ENCODE results near the gene GALNTL6. TPM values are rescaled to one million over a fixed set of nuclear protein-coding genes. Genes with fewer than 3 reads are reported as not detected.

Gene GALNTL6
- total RNA-seq, 1 experiment from 2014 or later: not detected

DNA sequence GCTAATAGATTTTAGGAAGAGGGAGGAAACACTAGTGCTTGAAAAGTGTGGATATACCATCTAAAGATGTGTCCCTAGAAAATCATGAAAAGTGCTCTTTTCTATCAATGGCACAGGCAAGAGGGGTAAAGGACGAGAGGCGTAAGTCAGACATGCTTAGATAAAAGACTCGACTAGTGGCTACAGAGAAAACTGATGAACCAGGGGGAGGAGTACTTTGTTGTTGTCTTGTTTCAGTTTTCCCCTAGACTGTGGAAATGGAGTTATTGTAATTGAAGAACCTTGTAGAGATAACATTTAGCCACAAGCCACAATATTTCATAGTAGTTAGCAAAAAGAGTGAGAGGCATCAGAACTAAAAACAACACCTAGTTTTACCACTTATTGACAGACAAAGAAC lies 21.4 kb downstream of the GALNTL6 start:
- Histone ChIP-seq H3K9ac (ENCODE audit: low read length) (no peak overlapping the region), H3K4me1 (ENCODE audit: control insufficient read depth in 1 of 2, insufficient read depth in 2 of 2, low read length in 2 of 2) (no peaks in the 10 kb centered on the region), H3K4me2 (ENCODE audit: low read length) (no peak overlapping the region), H4K20me1 (ENCODE audit: insufficient read depth) (no peaks in the 10 kb centered on the region), H3K9me2 (ENCODE audit: insufficient read depth) (no peaks in the 10 kb centered on the region), H2AFZ (ENCODE audit: low read depth, low read length, poor library complexity, severe bottlenecking) (no peak overlapping the region), H3K9me3 (ENCODE audit: control insufficient read depth in 1 of 2, insufficient read depth in 1 of 2, low read depth in 1 of 2, low read length in 2 of 2) (no peaks in the 10 kb centered on the region), H3K27ac (ENCODE audit: low read depth, low read length) (no peak overlapping the region), H3K4me3 (replicated peaks in 1 of 2; ENCODE audit: low read depth in 1 of 2, low read length in 2 of 2) (no peak overlapping the region), H3K79me2 (ENCODE audit: insufficient read depth, low read length) (no peaks in the 10 kb centered on the region), H3K36me3 (ENCODE audit: control insufficient read depth in 1 of 2, insufficient read depth in 2 of 2, low read length in 2 of 2) (no peaks in the 10 kb centered on the region), H3K27me3 (ENCODE audit: insufficient read depth, low read length) (no peaks in the 10 kb centered on the region)
- TF ChIP-seq ELF1 (IDR thresholded peaks at IDR 0.05; ENCODE audit: borderline replicate concordance, low read depth) (no peak), SRF (IDR thresholded peaks at IDR 0.05; ENCODE audit: low read depth) (no peak), POLR2AphosphoS5 (IDR thresholded peaks at IDR 0.05; ENCODE audit: low read depth, low read length) (no peak), JUND (IDR thresholded peaks at IDR 0.05) (no peak), CBX3 (IDR thresholded peaks at IDR 0.05; ENCODE audit: low read depth) (no peak), EGR1 (IDR thresholded peaks at IDR 0.05; ENCODE audit: low read depth) (no peak), FOSL1 (IDR thresholded peaks at IDR 0.05; ENCODE audit: low read depth) (no peak), EZH2phosphoT487 (IDR thresholded peaks at IDR 0.05; ENCODE audit: borderline replicate concordance) (no peak), EZH2 (IDR thresholded peaks at IDR 0.05) (no peak), SIN3A (IDR thresholded peaks at IDR 0.05; ENCODE audit: low read depth) (no peak), CEBPB (IDR thresholded peaks at IDR 0.05; ENCODE audit: low read depth) (no peak), POLR2A (IDR thresholded peaks at IDR 0.05; ENCODE audit: borderline replicate concordance, extremely low read depth, insufficient read depth, insufficient read length) (no peak), SP1 (IDR thresholded peaks at IDR 0.05; ENCODE audit: low read depth) (no peak), TCF7L2 (IDR thresholded peaks at IDR 0.05; ENCODE audit: borderline replicate concordance, extremely low read depth, insufficient read depth, insufficient read length) (no peak), MAX (IDR thresholded peaks at IDR 0.05) (no peak), CTCF (IDR thresholded peaks at IDR 0.05 in 2 of 3, conservative IDR thresholded peaks at IDR 0.05 in 1 of 3; ENCODE audit: borderline replicate concordance in 1 of 3, insufficient read depth in 1 of 3, low read depth in 2 of 3, low read length in 2 of 3) (no peak)
- TF ChIP-seq, protein P1, sequence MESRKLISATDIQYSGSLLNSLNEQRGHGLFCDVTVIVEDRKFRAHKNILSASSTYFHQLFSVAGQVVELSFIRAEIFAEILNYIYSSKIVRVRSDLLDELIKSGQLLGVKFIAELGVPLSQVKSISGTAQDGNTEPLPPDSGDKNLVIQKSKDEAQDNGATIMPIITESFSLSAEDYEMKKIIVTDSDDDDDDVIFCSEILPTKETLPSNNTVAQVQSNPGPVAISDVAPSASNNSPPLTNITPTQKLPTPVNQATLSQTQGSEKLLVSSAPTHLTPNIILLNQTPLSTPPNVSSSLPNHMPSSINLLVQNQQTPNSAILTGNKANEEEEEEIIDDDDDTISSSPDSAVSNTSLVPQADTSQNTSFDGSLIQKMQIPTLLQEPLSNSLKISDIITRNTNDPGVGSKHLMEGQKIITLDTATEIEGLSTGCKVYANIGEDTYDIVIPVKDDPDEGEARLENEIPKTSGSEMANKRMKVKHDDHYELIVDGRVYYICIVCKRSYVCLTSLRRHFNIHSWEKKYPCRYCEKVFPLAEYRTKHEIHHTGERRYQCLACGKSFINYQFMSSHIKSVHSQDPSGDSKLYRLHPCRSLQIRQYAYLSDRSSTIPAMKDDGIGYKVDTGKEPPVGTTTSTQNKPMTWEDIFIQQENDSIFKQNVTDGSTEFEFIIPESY (IDR thresholded peaks at IDR 0.05; ENCODE audit: extremely low read depth, insufficient replicate concordance, low read length): no peak
- BruUV-seq (replicated peaks): no TSS peak
- CTCF ChIA-PET: no interaction called here
- no peak; the same call in 1 of the 2 replicates for ATAC-seq
- DNase-seq (ENCODE audit: low read depth, low spot score): no peak
- POLR2A ChIA-PET: no interaction called here
- RAD21 ChIA-PET (ENCODE audit: low non-redundant PET in 1 of 2, low total read pairs in 2 of 2, uncharacterized antibody in 2 of 2, unreplicated experiment in 2 of 2): no interaction called here
- intact Hi-C loops (cut with micrococcal nuclease): no loop called here
